ENCODE measurements around the gene TF. TPM values are rescaled to one million over a fixed set of nuclear protein-coding genes. Genes with fewer than 3 reads are reported as not detected.

The TF gene
- total RNA-seq, 4 donors from 2014 or later = 17.0 to 111 (median 31.9) TPM

DNA sequence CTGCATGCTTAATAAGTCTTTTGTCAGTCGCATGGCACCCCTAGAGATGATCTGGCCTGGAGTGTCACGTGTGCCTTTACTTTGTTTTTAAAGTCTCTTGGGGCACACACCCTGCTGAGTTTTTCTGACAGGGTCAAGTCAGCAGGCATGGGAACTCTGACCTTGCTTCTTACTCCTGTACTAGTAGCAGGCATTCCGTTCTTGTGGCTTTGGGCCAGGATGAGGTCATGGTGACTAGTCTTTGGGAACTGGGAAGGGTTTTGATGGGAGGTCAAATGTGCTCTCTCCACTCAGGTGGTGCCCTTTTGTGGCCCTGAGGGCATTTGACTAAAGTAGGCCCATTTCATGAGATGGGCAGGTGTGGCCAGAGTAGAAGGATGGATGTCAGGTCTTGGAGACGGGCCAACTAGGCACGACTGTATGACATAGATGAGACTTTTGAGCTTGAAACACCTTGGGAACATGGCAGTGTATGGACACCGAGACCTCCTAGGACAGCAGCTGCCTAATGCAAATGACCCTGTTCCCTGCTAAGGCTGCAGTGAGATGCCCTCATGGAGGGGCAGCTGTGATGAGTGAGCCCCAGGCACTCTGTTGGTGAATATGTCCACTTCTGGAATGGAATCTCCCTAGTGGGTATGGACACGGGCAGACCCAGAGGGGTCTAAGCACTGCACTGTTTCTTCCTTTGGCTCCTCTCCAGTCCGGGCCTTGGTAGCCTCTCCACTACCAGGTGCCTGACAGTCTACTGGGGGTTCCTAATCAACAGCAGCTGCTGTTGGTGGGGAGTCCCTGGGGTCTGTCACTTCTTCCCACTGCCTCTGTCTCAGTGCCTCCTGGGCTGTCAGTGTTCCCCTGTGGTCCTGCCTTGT lies 75.8 kb downstream of the TF start:
- no peak for TF ChIP-seq CTCF (IDR thresholded peaks at IDR 0.05)
- DNase-seq (ENCODE audit: low spot score) (peak; percentile 46), ATAC-seq (ENCODE audit: low FRiP score) (peak; percentile 7)

DNA sequence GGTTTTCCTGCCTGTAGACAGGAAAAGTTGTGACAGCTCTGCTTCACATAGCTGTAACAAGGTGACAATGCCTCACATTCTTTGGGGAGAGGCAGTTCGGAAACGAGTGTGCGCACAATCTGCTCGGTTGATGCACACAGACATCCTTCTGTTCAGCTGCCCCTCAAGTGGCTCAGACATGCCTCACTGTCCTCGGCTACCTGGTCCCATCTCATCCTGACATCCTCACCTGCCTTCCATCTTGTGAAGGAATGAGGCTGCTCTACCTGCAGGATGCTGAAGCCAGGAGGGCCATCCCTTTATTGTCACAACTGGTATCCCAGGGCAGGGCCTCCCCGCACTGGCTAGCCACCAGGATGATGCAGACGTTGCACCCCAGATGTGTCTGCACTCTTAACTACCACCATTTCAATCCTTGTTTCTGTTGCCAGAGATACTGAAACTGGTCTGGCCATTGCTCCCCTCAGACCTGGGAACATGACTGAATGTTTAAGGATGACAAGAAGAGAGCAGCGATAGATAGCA lies 78.8 kb downstream of the TF start:
- no peak for DNase-seq (ENCODE audit: low spot score)
- TF ChIP-seq CTCF (IDR thresholded peaks at IDR 0.05) = no peak
- no peak for ATAC-seq (ENCODE audit: low FRiP score)

- no peak for TF ChIP-seq CTCF (IDR thresholded peaks at IDR 0.05)
- DNase-seq (ENCODE audit: low spot score) (no peak), ATAC-seq (ENCODE audit: low FRiP score) (no peak)
Observed at GRCh38 chr3:133825969-133826727, 80.0 kb downstream of the TF start.

DNA sequence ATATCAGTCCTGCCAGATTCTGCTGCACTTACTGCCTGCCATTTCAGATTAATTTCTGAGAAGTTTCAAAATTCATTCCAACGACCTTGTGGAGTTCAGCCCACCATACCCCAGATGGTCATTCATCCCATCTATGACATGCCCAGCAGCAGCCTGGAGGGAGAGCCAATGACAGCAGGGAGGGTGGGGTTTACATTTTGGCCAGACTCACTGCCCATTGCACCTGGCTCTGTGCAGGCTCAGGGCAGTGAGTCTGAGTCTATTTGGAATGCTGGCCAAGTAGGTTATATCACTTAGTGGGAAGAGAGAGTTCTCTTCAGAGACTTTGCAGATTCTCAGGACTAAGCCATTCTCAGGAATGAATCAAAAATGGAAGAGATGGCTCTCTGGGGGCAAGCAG lies 80.9 kb downstream of the TF start:
- TF ChIP-seq CTCF (IDR thresholded peaks at IDR 0.05) = no peak
- ATAC-seq (ENCODE audit: low FRiP score) (no peak), DNase-seq (ENCODE audit: low spot score) (no peak)

DNA sequence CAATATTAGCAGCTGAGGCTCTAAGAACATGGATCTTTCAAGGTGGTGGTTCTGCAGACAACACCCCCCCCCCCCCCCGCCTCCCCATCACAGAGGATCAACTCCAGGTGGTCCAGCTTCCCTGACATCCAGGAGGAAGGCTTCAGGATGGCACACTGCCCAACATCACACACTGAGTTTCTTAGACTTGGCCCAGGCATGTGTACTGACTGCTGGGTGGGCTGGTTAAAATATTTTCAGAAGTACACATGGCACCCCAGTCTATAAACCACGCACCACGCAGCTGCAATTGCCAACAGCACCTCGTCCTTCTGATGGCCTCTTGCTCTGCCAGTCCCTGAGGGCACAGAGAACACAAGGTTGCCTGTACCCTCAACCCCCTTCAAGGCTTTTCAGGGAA lies 81.5 kb downstream of the TF start:
- DNase-seq (ENCODE audit: low spot score) = no peak
- TF ChIP-seq CTCF (IDR thresholded peaks at IDR 0.05) = no peak
- ATAC-seq (ENCODE audit: low FRiP score) = no peak

- no peak for DNase-seq (ENCODE audit: low spot score)
- no peak for ATAC-seq (ENCODE audit: low FRiP score)
Observed at GRCh38 chr3:133828576-133829309, 82.5 kb downstream of the TF start.

More at GRCh38 chr3:133828576-133829309, 82.5 kb downstream of the TF start:
- no peak for TF ChIP-seq CTCF (IDR thresholded peaks at IDR 0.05)

Data from omental fat pad (tissue), 4 donors.